Neural cell (in vitro differentiated cells): ENCODE data around the gene SMIM35.

Experiments
- CTCF ChIP-seq: fragments of 450-650 bp; IDR thresholded peaks from 2 replicates; pipeline ENCODE4 v1.5.1; 2014; ENCODE audit warnings: antibody characterized with exemption, mild to moderate bottlenecking, moderate library complexity; ENCODE audit not compliant: poor library complexity, severe bottlenecking
- EP300 ChIP-seq: fragments of 450-650 bp; conservative IDR thresholded peaks from 2 replicates; pipeline ENCODE4 v1.6.1; 2014; ENCODE audit warnings: antibody characterized with exemption, mild to moderate bottlenecking, moderate library complexity; ENCODE audit not compliant: poor library complexity, severe bottlenecking
- EZH2 ChIP-seq: fragments of 200-600, 300-800 bp; shearing (Covaris generic), sonication (generic); IDR thresholded peaks from 2 replicates; pipeline ENCODE4 v1.6.1; 2014; ENCODE audit warnings: antibody characterized with exemption, low read length, borderline replicate concordance, mild to moderate bottlenecking; ENCODE audit not compliant: insufficient read depth, poor library complexity, severe bottlenecking
- REST ChIP-seq: IDR thresholded peaks from 2 replicates; pipeline ENCODE4 v1.6.1; 2012; ENCODE audit warnings: borderline replicate concordance
- SMC3 ChIP-seq: fragments of 450-650 bp; conservative IDR thresholded peaks from 2 replicates; pipeline ENCODE4 v1.6.1; 2014; ENCODE audit warnings: antibody characterized with exemption, mild to moderate bottlenecking, moderate library complexity; ENCODE audit not compliant: poor library complexity

GRCh38 chr11:118099838-118100556 is 13.2 kb upstream of the SMIM35 start:
- TF ChIP-seq SMC3 (no peak), CTCF (no peak), REST (no peak), EP300 (no peak), EZH2 (no peak)
